GM18505 (cell line): ENCODE results near the gene TAF15.

Source experiments
- ATAC-seq: cut with Tn5 transposase; IDR thresholded peaks from one replicate; pipeline ENCODE4 v1.9.1; 2021; ENCODE audit not compliant: unreplicated experiment
- POLR2A ChIP-seq: IDR thresholded peaks from 4 replicates; pipeline ENCODE4 v1.6.1; 2011; ENCODE audit warnings: borderline replicate concordance; ENCODE audit not compliant: insufficient read depth, insufficient read length; ENCODE audit errors: extremely low read depth

TAF15 gene

DNA sequence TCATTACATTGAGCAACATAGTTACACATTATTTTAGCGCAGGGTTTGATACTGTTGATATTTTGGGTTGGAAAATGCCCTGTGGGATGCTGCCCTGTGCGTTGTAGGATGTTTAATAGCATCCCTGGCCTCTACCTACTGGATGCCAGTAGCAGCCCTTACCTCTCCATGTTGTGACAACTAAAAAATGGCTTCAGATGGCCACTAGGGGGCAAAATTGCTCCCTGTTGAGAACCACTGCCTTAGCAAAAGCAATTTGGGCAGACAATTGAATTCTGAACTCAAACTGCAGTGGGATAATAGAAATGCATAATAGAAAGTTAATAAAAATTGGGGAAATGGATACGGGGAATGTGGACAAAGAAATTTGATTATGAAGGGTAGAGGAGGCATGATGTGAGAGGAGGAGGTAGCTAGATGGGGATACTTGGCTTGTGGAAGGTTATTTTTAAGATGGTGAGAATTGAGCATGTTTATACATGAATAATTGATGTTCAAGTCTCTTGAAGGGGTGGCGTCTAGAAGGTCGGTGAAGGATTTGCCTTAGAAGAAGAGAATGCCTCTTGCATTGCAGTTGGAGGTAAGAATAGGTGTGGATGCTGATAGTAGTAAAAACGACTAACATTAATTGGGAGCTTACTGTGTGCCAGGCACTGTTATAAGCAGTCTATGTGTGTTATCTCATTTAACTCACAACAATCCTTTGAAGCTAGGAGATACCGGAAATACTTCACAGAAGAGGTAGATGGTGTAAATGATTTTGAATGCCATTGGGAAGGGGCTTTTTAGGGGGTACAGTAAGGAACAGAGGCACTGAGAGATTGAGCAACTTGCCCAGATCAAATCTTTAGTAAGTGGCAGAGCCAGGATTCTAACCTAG is 40.4 kb downstream of the TAF15 start:
- no peak for ATAC-seq
- TF ChIP-seq POLR2A = no peak

DNA sequence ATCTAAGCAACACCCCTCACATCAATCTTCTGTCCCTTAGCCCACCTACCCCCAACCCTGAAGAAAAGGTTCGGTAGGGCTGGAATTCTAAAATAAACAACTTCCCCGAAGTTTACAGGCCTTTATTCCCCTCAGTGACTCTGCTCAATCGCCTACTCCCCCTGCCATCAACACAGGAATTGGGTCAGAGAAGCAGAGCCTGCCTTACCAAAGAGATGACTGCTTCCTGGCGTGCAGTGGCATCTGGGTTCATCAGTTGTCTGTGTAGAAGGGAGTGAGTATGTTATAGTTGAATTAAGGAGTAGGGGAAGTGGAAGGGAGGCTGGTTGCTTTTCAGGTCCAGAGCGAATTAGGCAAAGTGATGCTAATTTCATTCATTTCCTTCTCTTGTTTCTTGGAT is 46.7 kb downstream of the TAF15 start:
- TF ChIP-seq POLR2A = no peak
- no peak for ATAC-seq

DNA sequence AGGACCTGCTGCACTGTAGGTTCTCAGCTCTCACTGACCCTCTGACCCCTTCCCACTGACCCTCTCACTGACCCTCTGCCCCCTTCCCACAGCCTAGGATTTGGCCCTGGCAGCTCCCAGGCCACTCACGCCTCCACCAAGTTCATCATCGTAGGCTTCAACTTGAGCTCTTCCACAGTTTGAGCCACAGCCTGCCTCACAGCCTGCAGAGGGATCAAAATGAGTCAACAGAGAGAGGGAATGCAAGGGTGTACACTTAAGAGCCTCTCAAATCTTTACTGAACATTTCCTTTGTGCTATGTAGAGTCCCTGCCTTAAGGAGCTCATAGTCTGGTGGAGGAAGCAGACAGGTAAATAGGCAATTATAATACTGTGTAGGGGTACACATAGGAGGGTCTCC is 47.3 kb downstream of the TAF15 start:
- TF ChIP-seq POLR2A = no peak

DNA sequence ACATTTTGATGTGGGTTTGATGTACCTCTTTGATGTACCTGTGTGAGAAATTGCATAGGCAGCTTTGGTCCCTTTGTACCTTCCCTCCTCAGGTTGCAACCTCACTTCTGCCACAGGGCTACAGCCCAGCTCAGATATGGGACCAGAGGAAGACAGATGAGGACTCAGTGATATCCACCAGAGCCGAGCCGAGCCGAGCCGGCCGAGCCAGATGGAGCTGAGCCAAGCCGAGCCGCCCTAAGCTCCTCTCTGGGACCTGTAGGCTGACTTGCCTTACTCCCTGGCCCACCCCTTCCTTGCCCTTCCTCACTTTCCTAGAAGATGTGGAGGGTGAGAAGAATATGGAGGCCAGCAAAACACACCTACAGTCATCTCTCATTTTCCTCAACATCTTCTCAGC is 55.6 kb downstream of the TAF15 start:
- ATAC-seq = no peak
- TF ChIP-seq POLR2A = no peak

More for the DNA sequence above, 47.3 kb downstream of the TAF15 start:
- no peak for ATAC-seq

DNA sequence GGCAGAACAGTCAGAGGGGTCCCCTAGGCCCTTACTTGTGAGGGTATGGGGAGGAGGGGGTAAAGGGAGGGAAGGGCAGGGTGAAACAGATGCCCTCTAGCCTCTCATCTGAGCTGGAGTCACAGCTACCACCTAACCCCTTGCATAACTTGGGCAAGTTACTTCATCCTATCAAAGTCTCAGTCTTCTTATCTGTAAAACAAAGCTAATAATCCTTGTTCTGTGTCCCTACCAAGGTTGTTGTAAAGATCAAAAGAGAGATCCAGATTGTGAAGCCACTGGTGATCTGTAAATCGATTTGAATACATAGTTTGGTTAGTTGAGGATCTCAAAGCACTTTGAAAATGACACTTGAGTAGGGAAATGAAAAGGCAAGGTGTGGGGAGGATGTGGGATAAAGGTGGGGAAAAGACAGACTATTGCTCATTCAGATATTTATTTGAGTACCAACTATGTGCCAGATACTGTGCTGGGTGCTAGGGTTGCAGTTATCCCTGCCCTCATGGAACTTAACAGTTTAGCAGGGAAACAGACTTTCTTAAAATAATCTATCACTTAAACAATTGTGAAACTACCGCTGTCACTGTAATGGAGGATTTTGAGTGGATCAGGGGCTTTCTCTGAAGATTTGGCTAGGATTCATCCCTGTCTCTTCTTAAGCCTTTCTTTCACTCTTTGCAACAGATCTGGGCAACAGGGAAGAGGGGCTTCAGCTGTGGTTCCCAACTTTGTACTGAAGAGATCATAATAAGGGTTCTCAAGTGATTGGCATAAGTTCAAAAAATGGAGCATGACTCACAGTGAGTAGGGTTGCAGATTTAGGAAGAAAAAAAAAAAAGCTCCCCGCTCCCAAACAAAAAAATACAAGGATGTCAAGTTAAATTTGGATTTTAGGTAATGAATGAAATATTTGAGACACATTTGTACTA is 56.4 kb downstream of the TAF15 start:
- ATAC-seq = no peak
- TF ChIP-seq POLR2A = no peak

DNA sequence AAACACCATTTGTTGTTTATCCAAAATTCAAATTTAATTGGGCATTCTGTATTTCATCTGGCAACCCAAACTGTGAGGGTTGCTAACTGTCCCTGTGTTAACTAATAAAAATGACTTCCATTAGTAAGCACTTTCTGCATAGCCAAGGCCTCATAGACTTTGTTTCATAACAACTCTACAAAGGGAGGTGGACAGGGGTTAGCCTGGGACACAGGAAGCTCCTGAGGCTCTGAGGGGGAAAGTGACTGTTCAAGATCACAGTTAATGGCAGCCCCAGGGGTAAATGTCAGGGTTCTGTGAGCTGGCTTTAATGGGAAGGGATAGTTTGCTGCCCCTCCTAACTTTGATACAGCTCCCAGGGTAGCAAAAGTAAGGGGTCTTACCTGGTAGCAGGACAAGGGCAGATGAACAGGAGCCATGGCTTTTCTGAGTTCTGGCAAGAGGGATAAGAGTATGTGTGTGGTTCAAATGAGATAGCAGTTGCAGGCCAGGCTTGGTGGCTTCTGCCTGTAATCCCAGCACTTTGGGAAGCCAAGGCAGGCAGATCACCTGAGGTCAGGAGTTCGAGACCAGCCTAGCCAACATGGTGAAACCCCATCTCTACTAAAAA is 57.2 kb downstream of the TAF15 start:
- no peak for ATAC-seq
- no peak for TF ChIP-seq POLR2A

DNA sequence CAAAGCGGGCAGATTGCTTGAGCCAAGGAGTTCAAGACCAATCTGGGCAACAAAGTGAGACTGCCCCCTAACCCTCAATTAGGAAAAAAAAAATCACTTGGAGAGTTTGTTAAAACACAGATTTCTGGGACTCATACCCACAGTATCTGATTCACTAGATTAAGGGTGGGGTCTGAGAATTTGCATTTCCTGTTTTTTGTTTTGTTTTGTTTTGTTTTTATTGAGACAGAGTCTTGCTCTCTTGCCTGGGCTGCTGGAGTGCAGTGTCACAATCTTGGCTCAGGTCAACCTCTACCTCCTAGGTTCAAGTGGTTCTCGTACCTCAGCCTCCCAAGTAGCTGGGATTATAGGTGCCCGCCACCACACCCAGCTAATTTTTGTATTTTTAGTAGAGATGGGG is 58.3 kb downstream of the TAF15 start:
- TF ChIP-seq POLR2A = no peak
- ATAC-seq = no peak

DNA sequence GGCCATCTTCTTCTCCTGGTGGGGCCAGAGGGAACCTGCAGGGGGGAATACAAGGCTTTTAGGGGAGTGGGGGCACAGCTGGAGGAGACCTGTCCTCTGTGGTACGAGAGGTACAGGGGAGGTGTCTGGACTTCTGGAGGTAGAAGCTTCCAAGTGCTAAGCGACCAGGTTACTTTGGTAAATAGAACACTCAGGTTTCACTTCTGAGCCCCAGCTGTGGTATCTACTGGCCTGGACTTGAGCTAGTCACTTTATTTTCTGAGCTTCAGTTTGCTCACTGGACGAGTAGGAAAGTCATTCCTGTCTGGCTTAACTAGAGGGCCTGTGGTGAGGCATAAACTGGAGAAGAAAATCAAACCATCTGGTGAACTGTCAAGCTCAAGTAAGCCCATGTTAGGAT is 59.5 kb downstream of the TAF15 start, which contains the start of gene HEATR9:
Gene HEATR9 (minus strand): TSS at position 155 of the 400 bp plus-strand sequence. CDS start 149 bp downstream, at position 6.
- ATAC-seq = no peak
- no peak for TF ChIP-seq POLR2A

DNA sequence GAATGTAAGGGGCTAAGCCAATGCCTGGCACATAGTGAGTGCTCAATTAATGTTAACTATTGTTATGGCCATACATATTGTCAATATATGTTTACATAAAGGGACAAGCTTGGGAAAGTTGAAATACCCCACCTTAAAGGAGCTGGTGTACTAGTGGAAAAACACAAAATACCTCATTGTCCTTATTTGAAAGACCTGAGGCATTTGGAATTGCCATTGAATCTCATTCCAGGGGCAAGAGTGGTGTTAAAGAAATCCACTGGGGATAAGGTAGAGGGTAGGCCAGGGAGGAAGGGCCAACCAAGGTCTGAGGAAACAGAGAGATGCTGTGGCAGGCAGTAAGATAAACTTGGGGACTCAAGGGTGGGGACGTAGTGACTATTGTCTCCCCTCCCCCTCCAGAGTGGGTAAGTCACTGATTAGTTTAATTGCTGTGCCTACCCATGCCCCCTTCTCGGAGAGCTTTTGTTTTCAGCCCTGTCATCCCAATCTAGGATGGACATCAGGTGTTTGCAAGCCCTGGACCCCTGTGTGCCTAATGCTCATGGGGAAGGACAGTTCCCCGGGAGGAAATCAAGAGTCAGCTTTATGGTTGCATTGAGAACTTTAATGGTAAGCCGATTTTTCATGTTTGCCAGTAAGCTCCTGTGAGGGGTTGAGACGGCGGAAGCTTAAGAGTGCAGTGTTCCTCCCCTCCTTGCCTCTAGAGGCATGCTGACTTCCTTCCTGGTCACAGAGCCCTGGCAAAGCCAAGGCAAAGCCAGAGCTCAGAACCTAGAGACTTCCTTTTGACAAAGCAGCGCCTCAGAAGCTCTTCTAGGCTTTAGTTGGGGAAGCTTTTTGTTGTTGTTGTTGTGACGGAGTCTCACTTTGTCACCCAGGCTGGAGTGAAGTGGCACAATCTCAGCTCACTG is 61.9 kb downstream of the TAF15 start:
- ATAC-seq = no peak
- TF ChIP-seq POLR2A = no peak

DNA sequence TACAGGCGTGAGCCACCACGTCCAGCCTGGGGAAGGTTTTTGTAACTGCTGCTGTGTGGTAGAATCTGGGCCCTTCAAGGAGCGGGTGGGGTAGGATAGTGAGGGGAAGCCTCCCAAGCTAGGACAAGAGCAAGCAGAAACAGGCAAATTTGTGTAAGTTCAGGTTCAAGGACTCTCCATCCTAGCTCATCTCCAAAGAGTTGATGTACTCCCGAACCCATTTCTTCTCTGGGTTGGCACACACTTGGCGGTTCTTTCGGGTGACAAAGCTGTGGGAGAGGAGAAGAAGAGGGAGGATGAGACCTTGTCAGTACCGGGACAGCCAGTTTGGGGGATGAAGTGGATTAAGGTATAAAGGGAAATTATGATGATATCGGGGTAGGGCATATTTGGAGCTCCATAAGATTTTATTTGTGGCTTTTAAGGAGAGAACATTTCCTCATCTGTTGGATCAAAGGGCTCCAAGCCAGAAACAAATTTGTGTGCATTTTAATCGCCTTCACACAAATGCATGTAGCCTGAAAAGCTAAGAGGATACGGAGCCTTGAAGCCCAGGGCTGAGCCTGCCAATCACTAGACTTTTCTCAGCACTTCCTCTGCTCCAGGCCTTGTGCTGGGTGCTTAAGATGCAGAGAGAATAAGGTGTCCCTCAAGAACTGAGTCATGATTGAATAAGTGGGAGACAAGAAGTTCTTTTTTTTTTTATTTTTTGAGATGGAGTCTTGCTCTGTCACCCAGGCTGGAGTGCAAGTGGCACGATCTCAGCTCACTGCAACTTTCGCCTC is 63.1 kb downstream of the TAF15 start:
- ATAC-seq = no peak
- TF ChIP-seq POLR2A = no peak

DNA sequence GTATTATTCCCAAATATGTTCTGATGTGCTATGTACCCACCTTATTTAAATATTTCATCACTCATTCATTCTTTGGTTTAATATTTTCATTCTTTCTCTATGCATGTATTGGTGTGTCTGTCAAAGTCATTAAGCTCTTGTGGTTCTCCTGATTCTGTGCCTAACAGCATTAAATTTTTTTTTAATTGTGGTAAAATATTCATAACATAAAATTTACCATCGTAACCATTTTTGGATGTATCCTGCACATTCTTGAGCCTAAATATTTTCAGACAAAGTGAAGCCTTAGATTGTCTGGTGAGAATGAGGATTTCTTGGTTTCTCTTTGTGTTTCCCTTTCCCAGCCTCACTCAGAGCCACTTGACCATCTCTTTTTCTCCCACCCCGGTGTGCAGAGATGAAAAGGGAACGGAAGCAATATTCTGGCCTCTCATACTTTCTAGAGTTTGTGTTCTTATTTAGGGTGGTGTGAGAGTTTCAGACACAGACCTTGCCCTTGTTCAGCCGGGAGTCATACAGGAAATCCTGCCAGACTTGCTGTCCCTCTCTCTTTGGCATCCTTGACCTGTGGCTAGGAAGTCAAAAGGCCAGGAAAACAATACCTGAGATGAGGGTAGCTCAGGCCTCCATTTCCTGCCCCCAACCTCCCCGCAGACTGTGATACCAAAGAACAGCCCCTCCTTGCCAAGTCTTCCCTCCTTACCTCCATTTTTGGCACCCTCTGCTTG is 66.0 kb downstream of the TAF15 start:
- no peak for ATAC-seq

More for the DNA sequence above, 66.0 kb downstream of the TAF15 start:
- no peak for TF ChIP-seq POLR2A
